ENCODE measurements around the gene STK32B. TPM values are rescaled to one million over a fixed set of nuclear protein-coding genes. Genes with fewer than 3 reads are reported as not detected.

STK32B gene
- total RNA-seq, 1 donor from 2014 or later, result 46.9 TPM

DNA sequence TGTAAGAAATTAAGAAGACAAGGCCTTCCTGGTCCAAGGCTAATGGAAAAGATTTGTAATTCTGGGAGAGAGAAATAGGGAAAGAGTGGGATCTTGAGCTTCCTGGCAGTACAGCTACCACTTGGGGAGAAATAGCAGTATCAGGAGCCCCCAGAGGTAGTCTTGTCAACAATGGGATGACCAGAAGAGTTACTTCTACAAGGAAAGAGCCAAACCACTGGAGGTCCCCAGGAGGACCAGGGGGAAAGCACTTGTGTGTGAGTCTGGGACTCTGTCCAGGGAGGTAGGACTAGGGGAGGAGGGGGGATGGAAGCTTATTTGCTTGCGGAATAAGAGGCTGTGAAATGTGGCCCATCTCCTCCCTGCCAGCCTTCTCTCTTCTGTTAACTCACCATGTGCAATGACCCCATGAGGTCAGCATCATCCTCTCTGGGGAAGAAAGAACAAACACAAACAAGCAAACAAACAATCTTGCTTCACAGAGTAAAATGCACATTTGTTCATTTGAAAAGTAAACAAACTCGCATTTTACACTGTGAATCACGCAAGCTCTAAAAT is 160.1 kb downstream of the STK32B start:
- H3K27ac Mint-ChIP-seq (ENCODE audit: unreplicated experiment), result no peak overlapping the region
- peaks cover 6% of the 10 kb centered on the region for H3K36me3 Mint-ChIP-seq (ENCODE audit: unreplicated experiment)
- no peaks in the 10 kb centered on the region for H3K27me3 Mint-ChIP-seq (ENCODE audit: unreplicated experiment)
- TF ChIP-seq, protein P1, sequence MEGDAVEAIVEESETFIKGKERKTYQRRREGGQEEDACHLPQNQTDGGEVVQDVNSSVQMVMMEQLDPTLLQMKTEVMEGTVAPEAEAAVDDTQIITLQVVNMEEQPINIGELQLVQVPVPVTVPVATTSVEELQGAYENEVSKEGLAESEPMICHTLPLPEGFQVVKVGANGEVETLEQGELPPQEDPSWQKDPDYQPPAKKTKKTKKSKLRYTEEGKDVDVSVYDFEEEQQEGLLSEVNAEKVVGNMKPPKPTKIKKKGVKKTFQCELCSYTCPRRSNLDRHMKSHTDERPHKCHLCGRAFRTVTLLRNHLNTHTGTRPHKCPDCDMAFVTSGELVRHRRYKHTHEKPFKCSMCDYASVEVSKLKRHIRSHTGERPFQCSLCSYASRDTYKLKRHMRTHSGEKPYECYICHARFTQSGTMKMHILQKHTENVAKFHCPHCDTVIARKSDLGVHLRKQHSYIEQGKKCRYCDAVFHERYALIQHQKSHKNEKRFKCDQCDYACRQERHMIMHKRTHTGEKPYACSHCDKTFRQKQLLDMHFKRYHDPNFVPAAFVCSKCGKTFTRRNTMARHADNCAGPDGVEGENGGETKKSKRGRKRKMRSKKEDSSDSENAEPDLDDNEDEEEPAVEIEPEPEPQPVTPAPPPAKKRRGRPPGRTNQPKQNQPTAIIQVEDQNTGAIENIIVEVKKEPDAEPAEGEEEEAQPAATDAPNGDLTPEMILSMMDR (IDR thresholded peaks at IDR 0.05), result no peak
- no peak overlapping the region for H3K4me3 Mint-ChIP-seq (ENCODE audit: unreplicated experiment)
- H3K4me1 Mint-ChIP-seq (ENCODE audit: unreplicated experiment), result peaks cover 47% of the 10 kb centered on the region
- DNase-seq (ENCODE audit: extremely low spot score, unreplicated experiment), result no peak
- no peaks in the 10 kb centered on the region for H3K9me3 Mint-ChIP-seq (ENCODE audit: unreplicated experiment)

DNA sequence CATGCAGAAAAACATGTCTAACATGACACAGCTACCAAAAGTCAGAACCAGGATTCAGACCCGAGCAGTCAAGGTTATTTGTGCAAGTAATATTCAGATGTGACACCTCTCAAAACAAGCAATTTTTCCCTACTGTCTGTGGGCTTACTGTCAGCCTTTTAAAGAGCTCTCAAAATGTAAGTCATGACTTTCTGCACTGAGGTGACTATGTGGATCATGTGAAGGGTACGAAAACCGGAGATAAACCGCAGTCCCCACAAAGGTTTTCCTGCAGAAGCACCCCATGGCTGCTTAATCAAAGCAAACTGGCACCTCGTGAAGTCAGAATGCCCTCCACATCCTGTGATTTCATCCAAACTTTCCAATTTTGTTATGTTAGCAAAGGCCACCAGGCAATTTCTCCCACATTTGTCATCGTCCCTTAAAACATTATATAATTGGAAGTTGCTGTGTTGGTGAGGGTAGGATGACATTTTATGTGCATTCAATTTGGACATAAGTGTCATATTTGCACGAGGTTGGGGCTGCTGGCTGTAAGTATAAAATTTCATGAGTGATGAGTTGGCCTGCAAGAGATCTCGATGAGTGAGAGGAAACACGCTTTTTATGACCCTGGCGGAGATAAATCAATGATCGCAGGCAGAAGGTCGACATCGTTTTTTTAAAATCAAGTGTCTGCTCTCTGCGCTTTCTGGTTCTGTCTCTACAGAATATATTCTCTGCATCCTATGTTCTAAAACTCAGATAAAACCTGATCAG is 161.2 kb downstream of the STK32B start:
- Mint-ChIP-seq H3K27me3 (ENCODE audit: unreplicated experiment) (no peaks in the 10 kb centered on the region), H3K4me3 (ENCODE audit: unreplicated experiment) (no peak overlapping the region), H3K27ac (ENCODE audit: unreplicated experiment) (no peak overlapping the region), H3K4me1 (ENCODE audit: unreplicated experiment) (peaks cover 48% of the 10 kb centered on the region), H3K9me3 (ENCODE audit: unreplicated experiment) (no peaks in the 10 kb centered on the region), H3K36me3 (ENCODE audit: unreplicated experiment) (peaks cover 6% of the 10 kb centered on the region)
- DNase-seq (ENCODE audit: extremely low spot score, unreplicated experiment), result no peak
- TF ChIP-seq, protein P1 (IDR thresholded peaks at IDR 0.05), result no peak

DNA sequence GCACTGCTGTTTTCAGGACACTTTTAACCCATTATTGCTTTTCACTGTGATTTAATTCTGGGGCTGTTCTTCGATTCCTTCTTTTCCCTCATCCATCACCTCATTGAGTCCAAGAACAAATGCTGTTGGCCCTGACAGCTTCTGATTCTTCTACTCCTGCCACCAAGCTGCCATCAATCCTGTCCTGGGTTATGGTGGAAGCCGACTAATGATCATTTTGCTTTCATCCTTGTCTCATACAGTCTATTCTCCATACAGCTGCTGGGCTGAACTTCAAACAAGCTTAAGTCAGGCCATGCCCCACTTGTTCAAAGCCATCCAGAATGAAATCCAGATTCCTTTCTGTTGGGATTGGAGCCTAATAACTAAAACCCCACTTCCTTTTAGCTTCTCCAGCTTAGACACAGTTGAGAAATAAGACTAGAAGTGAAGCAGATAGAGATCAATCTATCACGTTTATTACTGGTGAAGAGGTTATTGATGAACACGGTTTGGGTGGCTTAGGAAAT is 161.9 kb downstream of the STK32B start:
- H3K27ac Mint-ChIP-seq (ENCODE audit: unreplicated experiment), result no peak overlapping the region
- H3K36me3 Mint-ChIP-seq (ENCODE audit: unreplicated experiment), result peaks cover 5% of the 10 kb centered on the region
- no peaks in the 10 kb centered on the region for H3K9me3 Mint-ChIP-seq (ENCODE audit: unreplicated experiment)
- TF ChIP-seq, protein P1 (IDR thresholded peaks at IDR 0.05), result no peak
- H3K27me3 Mint-ChIP-seq (ENCODE audit: unreplicated experiment), result no peaks in the 10 kb centered on the region
- H3K4me1 Mint-ChIP-seq (ENCODE audit: unreplicated experiment), result peaks cover 53% of the 10 kb centered on the region
- no peak for DNase-seq (ENCODE audit: extremely low spot score, unreplicated experiment)
- no peak overlapping the region for H3K4me3 Mint-ChIP-seq (ENCODE audit: unreplicated experiment)

DNA sequence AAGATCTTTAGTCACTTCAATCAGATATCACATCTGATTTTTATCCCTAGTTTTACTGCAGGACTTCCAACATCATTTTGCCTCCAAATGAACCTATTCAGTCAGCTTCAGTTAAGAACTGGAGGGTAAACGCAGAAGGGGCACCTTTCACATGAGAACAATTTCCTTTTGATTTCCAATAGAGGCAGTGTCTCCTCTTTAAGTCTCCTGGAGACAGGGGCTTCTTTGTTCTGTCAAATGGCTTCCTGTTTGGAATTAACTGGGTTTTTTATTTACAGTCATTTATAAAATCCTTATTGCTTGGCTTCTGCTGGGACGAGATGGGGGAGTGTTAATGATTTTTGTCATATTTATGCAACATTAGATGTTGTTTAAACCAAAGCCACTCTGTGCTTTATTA is 164.0 kb downstream of the STK32B start:
- Mint-ChIP-seq H3K4me1 (ENCODE audit: unreplicated experiment) (peaks cover 59% of the 10 kb centered on the region), H3K27me3 (ENCODE audit: unreplicated experiment) (no peaks in the 10 kb centered on the region), H3K27ac (ENCODE audit: unreplicated experiment) (no peak overlapping the region), H3K9me3 (ENCODE audit: unreplicated experiment) (no peaks in the 10 kb centered on the region), H3K36me3 (ENCODE audit: unreplicated experiment) (peaks cover under 1% of the 10 kb centered on the region), H3K4me3 (ENCODE audit: unreplicated experiment) (no peak overlapping the region)
- TF ChIP-seq, protein P1 (IDR thresholded peaks at IDR 0.05), result no peak
- DNase-seq (ENCODE audit: extremely low spot score, unreplicated experiment), result no peak

DNA sequence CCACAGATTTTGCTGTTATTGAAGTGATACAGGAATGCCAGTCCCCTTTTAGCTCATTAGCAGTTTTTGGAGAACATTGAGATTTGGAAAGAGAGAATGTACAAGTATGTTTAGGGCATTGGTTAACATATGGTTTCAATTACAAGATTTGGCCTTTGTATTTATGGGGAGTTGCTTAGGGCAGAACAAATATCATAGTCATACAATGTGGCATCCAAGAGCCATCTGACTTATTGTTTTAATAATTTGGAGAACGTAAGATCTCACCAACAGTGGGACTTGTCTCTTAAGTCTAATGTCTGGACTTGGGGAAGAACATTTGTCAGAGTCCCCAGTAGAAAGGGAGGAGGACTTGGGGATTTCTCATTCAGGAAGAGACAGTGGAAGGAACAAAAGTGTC is 166.1 kb downstream of the STK32B start:
- Mint-ChIP-seq H3K27me3 (ENCODE audit: unreplicated experiment) (no peaks in the 10 kb centered on the region), H3K9me3 (ENCODE audit: unreplicated experiment) (peaks cover 11% of the 10 kb centered on the region), H3K36me3 (ENCODE audit: unreplicated experiment) (peaks cover 7% of the 10 kb centered on the region)

More for the DNA sequence above, 166.1 kb downstream of the STK32B start:
- DNase-seq (ENCODE audit: extremely low spot score, unreplicated experiment), result no peak
- Mint-ChIP-seq H3K4me1 (ENCODE audit: unreplicated experiment) (peaks cover 50% of the 10 kb centered on the region), H3K27ac (ENCODE audit: unreplicated experiment) (peak overlapping the region; percentile 80), H3K4me3 (ENCODE audit: unreplicated experiment) (no peak overlapping the region)
- TF ChIP-seq, protein P1 (IDR thresholded peaks at IDR 0.05), result no peak
